SK-N-SH (cell line): Measurements from ENCODE around the gene TBC1D2B. TPM values are rescaled to one million over a fixed set of nuclear protein-coding genes. Genes with fewer than 3 reads are reported as not detected.

Experiments
- CTCF ChIA-PET: fragments of 300-600, 350-600 bp; formaldehyde crosslinking; extraction: SDS; loops from one replicate; lab custom pipeline; 2021; lab: Yijun Ruan, JAX
- POLR2A ChIA-PET: fragments of 350-600 bp; sonication (Branson Sonifier 250); formaldehyde crosslinking; extraction: SDS; loops from one replicate; lab custom pipeline; 2020; ENCODE audit warnings: antibody characterized with exemption, inconsistent platforms; lab: Yijun Ruan, JAX
- DNase-seq: peaks from one replicate; pipeline ENCODE4 v3.0.0; 2012
- H2AFZ ChIP-seq: fragments of 200-600 bp; sonication (generic); 2 replicates; pipeline ENCODE4 v1.8.1; 2016; ENCODE audit warnings: antibody characterized with exemption, mild to moderate bottlenecking, low read depth
- H3F3A ChIP-seq: fragments of 200-600 bp; sonication (generic); replicated peaks from 2 replicates; pipeline ENCODE3; 2016; ENCODE audit warnings: antibody characterized with exemption, mild to moderate bottlenecking; ENCODE audit not compliant: insufficient read depth
- H3K27ac ChIP-seq, 2 experiments: fragments of 200-500 bp in 1 of 2; fragments of 200-600 bp in 1 of 2; sonication (Bioruptor generic) in 1 of 2; sonication (generic), shearing (Covaris generic) in 1 of 2; 2 replicates each; pipeline versions ENCODE4 v1.5.1 to v1.6.1; 2014 to 2016; ENCODE audit warnings: low read depth in 2 of 2, inconsistent platforms in 1 of 2, low read length in 1 of 2, mild to moderate bottlenecking in 1 of 2, mixed read lengths in 1 of 2
- H3K27me3 ChIP-seq: fragments of 200-600 bp; sonication (generic), shearing (Covaris generic); 2 replicates; pipeline ENCODE4 v1.6.1; 2016; ENCODE audit warnings: mixed run types; ENCODE audit not compliant: insufficient read depth
- H3K36me3 ChIP-seq, 2 experiments: fragments of 200-500 bp in 1 of 2; fragments of 200-600 bp in 1 of 2; sonication (Bioruptor generic) in 1 of 2; sonication (generic) in 1 of 2; replicated peaks in 1 of 2; 2 replicates each; pipeline versions ENCODE3 to v1.5.1; 2014 to 2016; ENCODE audit warnings: low read length in 1 of 2, mild to moderate bottlenecking in 1 of 2; ENCODE audit not compliant: insufficient read depth in 2 of 2, control insufficient read depth in 1 of 2
- H3K4me1 ChIP-seq, 2 experiments: fragments of 200-500 bp in 1 of 2; fragments of 200-600 bp in 1 of 2; sonication (Bioruptor generic) in 1 of 2; sonication (generic), shearing (Covaris generic) in 1 of 2; 2 replicates each; pipeline versions ENCODE4 v1.5.1 to v1.6.1; 2014 to 2016; ENCODE audit warnings: low read depth in 1 of 2, low read length in 1 of 2, mixed run types in 1 of 2; ENCODE audit not compliant: insufficient read depth in 2 of 2, control insufficient read depth in 1 of 2
- H3K4me2 ChIP-seq: fragments of 200-600 bp; sonication (generic), shearing (Covaris generic); 2 replicates; pipeline ENCODE4 v1.6.1; 2017; ENCODE audit warnings: mixed run types
- H3K4me3 ChIP-seq, 2 experiments: fragments of 200-500 bp in 1 of 2; fragments of 200-600 bp in 1 of 2; sonication (Bioruptor generic) in 1 of 2; sonication (generic), shearing (Covaris generic) in 1 of 2; 2 replicates each; pipeline versions ENCODE4 v1.5.1 to v1.8.1; 2014 to 2016; ENCODE audit warnings: low read depth in 2 of 2, inconsistent platforms in 1 of 2, low read length in 1 of 2, mild to moderate bottlenecking in 1 of 2, mixed read lengths in 1 of 2, moderate library complexity in 1 of 2
- H3K79me2 ChIP-seq: fragments of 200-600 bp; sonication (generic); 2 replicates; pipeline ENCODE4 v1.8.1; 2017; ENCODE audit warnings: mild to moderate bottlenecking; ENCODE audit not compliant: insufficient read depth
- H3K9ac ChIP-seq: fragments of 200-600 bp; sonication (generic); 2 replicates; pipeline ENCODE4 v1.6.1; 2017; ENCODE audit warnings: mixed run types
- H3K9me2 ChIP-seq: fragments of 200-600 bp; sonication (generic); 2 replicates; pipeline ENCODE4 v1.6.1; 2017; ENCODE audit warnings: mixed run types
- H3K9me3 ChIP-seq: fragments of 200-600 bp; sonication (generic); 2 replicates; pipeline ENCODE4 v1.6.1; 2017; ENCODE audit warnings: mixed run types, mild to moderate bottlenecking, moderate library complexity
- H4K20me1 ChIP-seq: fragments of 200-600 bp; sonication (generic); 2 replicates; pipeline ENCODE4 v1.6.1; 2017; ENCODE audit warnings: mild to moderate bottlenecking, mixed run types; ENCODE audit not compliant: insufficient read depth
- CHD2 ChIP-seq: fragments of 150-350 bp; IDR thresholded peaks from 2 replicates; pipeline ENCODE4 v1.6.1; 2018; ENCODE audit warnings: low read length; ENCODE audit not compliant: partially characterized antibody
- EP300 ChIP-seq, 2 experiments: IDR thresholded peaks; 2 replicates each; pipeline versions ENCODE4 v1.4.0 to v1.6.1; 2012; ENCODE audit warnings: borderline replicate concordance in 1 of 2, low read depth in 1 of 2, low read length in 1 of 2
- FOXJ3 ChIP-seq: sonication (generic); formaldehyde crosslinking; IDR thresholded peaks from 2 replicates; pipeline ENCODE4 v1.5.1; 2020; ENCODE audit warnings: mild to moderate bottlenecking, missing genetic modification reagents
- JUND ChIP-seq: IDR thresholded peaks from 2 replicates; pipeline ENCODE4 v1.4.0; 2012
- MXI1 ChIP-seq: IDR thresholded peaks from 2 replicates; pipeline ENCODE4 v1.6.1; 2012; ENCODE audit warnings: mild to moderate bottlenecking, low read depth, low read length, improper control_type of control experiment
- PBX3 ChIP-seq: IDR thresholded peaks from 2 replicates; pipeline ENCODE4; 2012
- RAD21 ChIP-seq: IDR thresholded peaks from 2 replicates; pipeline ENCODE4 v1.6.1; 2012; ENCODE audit warnings: mild to moderate bottlenecking, low read length
- REST ChIP-seq: IDR thresholded peaks from 2 replicates; pipeline ENCODE4 v1.6.1; 2012; ENCODE audit warnings: mild to moderate bottlenecking, low read depth, low read length, moderate library complexity
- RFX5 ChIP-seq: IDR thresholded peaks from 2 replicates; pipeline ENCODE4 v1.6.1; 2012; ENCODE audit warnings: mild to moderate bottlenecking, improper control_type of control experiment, low read length
- SIN3A ChIP-seq: IDR thresholded peaks from 2 replicates; pipeline ENCODE4 v1.6.1; 2012; ENCODE audit warnings: low read depth, mild to moderate bottlenecking, low read length, moderate library complexity, borderline replicate concordance
- SMC3 ChIP-seq: IDR thresholded peaks from 2 replicates; pipeline ENCODE4 v1.6.1; 2012; ENCODE audit warnings: low read depth, low read length, improper control_type of control experiment
- TAF1 ChIP-seq: IDR thresholded peaks from 2 replicates; pipeline ENCODE4 v1.6.1; 2012; ENCODE audit warnings: low read depth, mild to moderate bottlenecking, low read length, moderate library complexity, borderline replicate concordance
- TEAD4 ChIP-seq: IDR thresholded peaks from 2 replicates; pipeline ENCODE4 v1.4.0; 2012; ENCODE audit warnings: mild to moderate bottlenecking, borderline replicate concordance; ENCODE audit not compliant: insufficient read depth
- USF1 ChIP-seq: IDR thresholded peaks from 2 replicates; pipeline ENCODE4 v1.4.0; 2012; ENCODE audit warnings: low read depth, borderline replicate concordance
- YY1 ChIP-seq: IDR thresholded peaks from 2 replicates; pipeline ENCODE4 v1.4.0; 2012; ENCODE audit warnings: low read depth, mild to moderate bottlenecking
- WGBS: methylation state at CpG from one replicate; pipeline ENCODE4 v1.1.6; 2017; ENCODE audit warnings: low lambda C conversion rate; 5-methylcytosine and 5-hydroxymethylcytosine counted together
- polyA plus RNA-seq, 3 experiments: library from polyadenylated mRNA; depleted of rRNA; stranded (reverse); fragments of >200 nt; gene quantifications; 2 replicates each; pipeline ENCODE4 v1.2.3, GENCODE V29; 2012
- TF ChIP-seq, protein P1 (sequence below): fragments of 150-350 bp; IDR thresholded peaks from 2 replicates; pipeline ENCODE4 v1.6.1; 2016; ENCODE audit warnings: mild to moderate bottlenecking, low read depth, low read length
- TF ChIP-seq, protein P2 (sequence below): IDR thresholded peaks from 2 replicates; pipeline ENCODE4 v1.4.0; 2012; ENCODE audit warnings: low read depth, borderline replicate concordance
- TF ChIP-seq, protein P3 (sequence below): fragments of 200-600 bp; sonication (generic); IDR thresholded peaks from 2 replicates; pipeline ENCODE4 v1.6.1; 2017; ENCODE audit warnings: antibody characterized with exemption, mild to moderate bottlenecking, moderate library complexity

TBC1D2B gene
- polyA plus RNA-seq, 1 of the 3 experiments (the other 2 are of a cell fraction): 19.0 TPM

DNA sequence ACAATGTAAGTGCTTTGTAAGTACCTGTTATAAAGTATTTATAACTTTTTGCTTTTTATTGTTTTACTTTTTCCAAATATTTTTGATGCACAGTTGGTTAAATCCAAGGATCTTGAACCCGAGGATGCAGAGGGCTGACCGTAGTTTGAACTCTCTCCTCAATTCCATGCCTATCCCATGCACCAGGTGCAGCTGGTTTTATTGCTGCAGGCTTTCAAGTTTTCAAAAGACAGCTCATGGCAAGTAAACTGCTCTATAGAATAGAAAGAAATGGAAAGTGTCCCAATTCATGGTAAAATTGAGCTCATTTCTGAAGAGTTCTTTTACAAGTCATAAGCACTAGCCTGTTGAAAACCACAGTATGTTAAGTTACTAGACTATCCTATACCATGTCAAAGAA is 131.9 kb downstream of the TBC1D2B start:
- WGBS: 70% methylated on average over 2 of the region's 2 CpGs
- no peaks in the 10 kb centered on the region for H3K9me2 ChIP-seq
- H3K9me3 ChIP-seq: no peaks in the 10 kb centered on the region
- no peak overlapping the region for H3K27ac ChIP-seq
- H2AFZ ChIP-seq: no peak overlapping the region
- H3K79me2 ChIP-seq: no peaks in the 10 kb centered on the region
- H3K27me3 ChIP-seq: no peaks in the 10 kb centered on the region
- ChIA-PET CTCF (interaction anchor here (1.1 to 1.4 kb wide), 2 partner anchors 163 to 226 kb away, joined by 3 read pairs; no protein-coding TSS in a partner anchor), POLR2A (no interaction called here)
- H4K20me1 ChIP-seq: no peaks in the 10 kb centered on the region
- H3K4me1 ChIP-seq: peaks cover 0 to 4% of the 10 kb centered on the region in 2 experiments; a peak in 1 of 4 replicates
- H3F3A ChIP-seq: no peaks in the 10 kb centered on the region
- DNase-seq: no peak
- TF ChIP-seq JUND (no peak), TAF1 (no peak), REST (no peak), FOXJ3 (CRISPR knock-in tag) (no peak), EP300 (IDR thresholded peaks at IDR 0.05; ENCODE audit: borderline replicate concordance in 1 of 2, low read depth in 1 of 2, low read length in 1 of 2) (no peak), RFX5 (no peak), USF1 (no peak), SIN3A (no peak), RAD21 (no peak), PBX3 (no peak), SMC3 (no peak), MXI1 (no peak), CHD2 (no peak), YY1 (no peak), TEAD4 (no peak)
- TF ChIP-seq, protein P1, sequence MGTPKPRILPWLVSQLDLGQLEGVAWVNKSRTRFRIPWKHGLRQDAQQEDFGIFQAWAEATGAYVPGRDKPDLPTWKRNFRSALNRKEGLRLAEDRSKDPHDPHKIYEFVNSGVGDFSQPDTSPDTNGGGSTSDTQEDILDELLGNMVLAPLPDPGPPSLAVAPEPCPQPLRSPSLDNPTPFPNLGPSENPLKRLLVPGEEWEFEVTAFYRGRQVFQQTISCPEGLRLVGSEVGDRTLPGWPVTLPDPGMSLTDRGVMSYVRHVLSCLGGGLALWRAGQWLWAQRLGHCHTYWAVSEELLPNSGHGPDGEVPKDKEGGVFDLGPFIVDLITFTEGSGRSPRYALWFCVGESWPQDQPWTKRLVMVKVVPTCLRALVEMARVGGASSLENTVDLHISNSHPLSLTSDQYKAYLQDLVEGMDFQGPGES: no peak
- TF ChIP-seq, protein P2, sequence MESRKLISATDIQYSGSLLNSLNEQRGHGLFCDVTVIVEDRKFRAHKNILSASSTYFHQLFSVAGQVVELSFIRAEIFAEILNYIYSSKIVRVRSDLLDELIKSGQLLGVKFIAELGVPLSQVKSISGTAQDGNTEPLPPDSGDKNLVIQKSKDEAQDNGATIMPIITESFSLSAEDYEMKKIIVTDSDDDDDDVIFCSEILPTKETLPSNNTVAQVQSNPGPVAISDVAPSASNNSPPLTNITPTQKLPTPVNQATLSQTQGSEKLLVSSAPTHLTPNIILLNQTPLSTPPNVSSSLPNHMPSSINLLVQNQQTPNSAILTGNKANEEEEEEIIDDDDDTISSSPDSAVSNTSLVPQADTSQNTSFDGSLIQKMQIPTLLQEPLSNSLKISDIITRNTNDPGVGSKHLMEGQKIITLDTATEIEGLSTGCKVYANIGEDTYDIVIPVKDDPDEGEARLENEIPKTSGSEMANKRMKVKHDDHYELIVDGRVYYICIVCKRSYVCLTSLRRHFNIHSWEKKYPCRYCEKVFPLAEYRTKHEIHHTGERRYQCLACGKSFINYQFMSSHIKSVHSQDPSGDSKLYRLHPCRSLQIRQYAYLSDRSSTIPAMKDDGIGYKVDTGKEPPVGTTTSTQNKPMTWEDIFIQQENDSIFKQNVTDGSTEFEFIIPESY: no peak
- TF ChIP-seq, protein P3, sequence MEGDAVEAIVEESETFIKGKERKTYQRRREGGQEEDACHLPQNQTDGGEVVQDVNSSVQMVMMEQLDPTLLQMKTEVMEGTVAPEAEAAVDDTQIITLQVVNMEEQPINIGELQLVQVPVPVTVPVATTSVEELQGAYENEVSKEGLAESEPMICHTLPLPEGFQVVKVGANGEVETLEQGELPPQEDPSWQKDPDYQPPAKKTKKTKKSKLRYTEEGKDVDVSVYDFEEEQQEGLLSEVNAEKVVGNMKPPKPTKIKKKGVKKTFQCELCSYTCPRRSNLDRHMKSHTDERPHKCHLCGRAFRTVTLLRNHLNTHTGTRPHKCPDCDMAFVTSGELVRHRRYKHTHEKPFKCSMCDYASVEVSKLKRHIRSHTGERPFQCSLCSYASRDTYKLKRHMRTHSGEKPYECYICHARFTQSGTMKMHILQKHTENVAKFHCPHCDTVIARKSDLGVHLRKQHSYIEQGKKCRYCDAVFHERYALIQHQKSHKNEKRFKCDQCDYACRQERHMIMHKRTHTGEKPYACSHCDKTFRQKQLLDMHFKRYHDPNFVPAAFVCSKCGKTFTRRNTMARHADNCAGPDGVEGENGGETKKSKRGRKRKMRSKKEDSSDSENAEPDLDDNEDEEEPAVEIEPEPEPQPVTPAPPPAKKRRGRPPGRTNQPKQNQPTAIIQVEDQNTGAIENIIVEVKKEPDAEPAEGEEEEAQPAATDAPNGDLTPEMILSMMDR: no peak
- H3K9ac ChIP-seq: no peak overlapping the region
- no peak overlapping the region for H3K4me3 ChIP-seq
- H3K36me3 ChIP-seq: no peaks in the 10 kb centered on the region
- H3K4me2 ChIP-seq: no peak overlapping the region
